HL-60 (cell line): Measurements from ENCODE around the gene TMCC3.

Experiments
- CTCF ChIP-seq: IDR thresholded peaks from one replicate; pipeline ENCODE4 v1.5.1; 2011; ENCODE audit warnings: low read length, control low read depth, inconsistent platforms; ENCODE audit not compliant: insufficient read depth
- GABPA ChIP-seq: IDR thresholded peaks from 2 replicates; pipeline ENCODE4 v1.6.1; 2012; ENCODE audit warnings: low read depth
- POLR2AphosphoS5 ChIP-seq: IDR thresholded peaks from 2 replicates; pipeline ENCODE4 v1.6.1; 2012; ENCODE audit warnings: low read depth
- REST ChIP-seq: IDR thresholded peaks from 2 replicates; pipeline ENCODE4 v1.6.1; 2012; ENCODE audit warnings: low read depth; ENCODE audit not compliant: insufficient replicate concordance
- SPI1 ChIP-seq: IDR thresholded peaks from 2 replicates; pipeline ENCODE4 v1.6.1; 2012; ENCODE audit warnings: low read depth, mild to moderate bottlenecking, borderline replicate concordance

GRCh38 chr12:94697631-94698030, 47.3 kb upstream of the TMCC3 start:
- TF ChIP-seq REST = no peak
- TF ChIP-seq CTCF = no peak
- no peak for TF ChIP-seq POLR2AphosphoS5
- no peak for TF ChIP-seq GABPA
- TF ChIP-seq SPI1 = no peak
